OCI-M2 (cell line): Measurements from ENCODE around the gene MAGOH.
"Not testable (repeated sequence)": the region's sequence is repeated elsewhere in the genome, so short reads cannot be mapped to it uniquely, and the experiment has no call there.

Experiments used
- DNase-seq: peaks from one replicate; lab custom pipeline; 2025; ENCODE audit not compliant: unreplicated experiment; lab: John Stamatoyannopoulos, UW

The MAGOH gene

DNA sequence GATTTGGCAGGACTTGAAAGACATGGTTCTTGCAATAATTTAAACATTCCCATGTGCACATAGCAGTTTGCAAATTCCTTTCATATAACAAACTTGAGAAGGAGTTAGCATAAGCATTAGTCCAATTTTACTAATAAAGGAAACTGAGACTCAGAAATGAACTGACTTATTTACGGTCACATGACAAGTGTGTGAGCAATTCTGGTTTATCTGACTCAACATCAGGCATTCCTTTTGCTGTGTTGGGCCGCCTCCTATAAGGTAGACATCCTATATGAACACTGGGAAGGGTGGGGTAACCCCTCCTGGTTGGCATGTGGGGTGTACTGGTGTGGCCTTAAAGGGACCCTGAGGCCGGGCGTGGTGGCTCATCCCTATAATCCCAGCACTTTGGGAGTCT, 50.2 kb downstream of the MAGOH start:
- no peak for DNase-seq

DNA sequence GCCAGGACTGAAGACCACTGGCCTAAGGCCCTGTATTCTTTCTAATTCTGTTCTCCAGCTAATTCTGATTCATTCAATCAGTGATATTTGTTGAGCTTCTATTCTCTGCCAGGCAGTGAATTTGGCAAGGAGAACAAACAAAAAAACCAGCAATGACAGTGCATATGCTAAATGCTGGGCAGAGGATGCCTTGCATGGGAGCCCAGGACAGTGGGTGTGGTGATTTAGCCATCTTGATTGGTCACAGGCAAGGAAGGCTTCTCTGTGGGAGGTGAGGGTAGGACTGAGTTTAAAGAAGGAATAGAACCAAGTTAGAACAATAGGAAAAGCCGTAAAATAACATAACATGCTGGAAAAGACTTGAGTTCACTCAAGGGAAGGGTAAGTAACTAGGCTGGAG, 50.9 kb downstream of the MAGOH start:
- no peak for DNase-seq

DNA sequence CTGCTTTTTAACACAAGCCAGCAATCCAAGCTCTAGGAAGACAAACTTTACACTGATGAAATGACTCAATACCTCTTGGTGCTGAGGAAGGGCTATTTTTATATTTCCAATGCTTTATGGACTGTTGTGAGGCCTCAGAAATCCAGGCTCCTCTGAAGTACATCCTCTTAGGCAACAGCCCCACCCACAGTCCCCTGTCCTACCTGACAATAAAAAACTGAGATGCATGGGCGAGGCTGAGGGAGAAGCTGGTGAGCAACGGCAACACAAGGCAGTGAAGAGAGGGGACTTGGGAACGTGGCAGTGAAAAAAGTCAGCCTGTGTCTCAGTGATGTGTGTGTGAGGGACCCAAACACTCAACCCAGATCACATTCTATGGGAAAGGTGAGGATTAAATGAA, 51.8 kb downstream of the MAGOH start:
- no peak for DNase-seq

GRCh38 chr1:53185955-53186297, 52.4 kb downstream of the MAGOH start:
- DNase-seq: not testable (repeated sequence)

- DNase-seq: no peak
Measured at GRCh38 chr1:53183095-53183990, 55.0 kb downstream of the MAGOH start.

- no peak for DNase-seq
Measured at GRCh38 chr1:53182716-53183094, 55.6 kb downstream of the MAGOH start.

- DNase-seq: no peak
Measured at GRCh38 chr1:53182111-53182593, 56.2 kb downstream of the MAGOH start.

- no peak for DNase-seq
Measured at GRCh38 chr1:53180951-53181350, 57.4 kb downstream of the MAGOH start.

DNA sequence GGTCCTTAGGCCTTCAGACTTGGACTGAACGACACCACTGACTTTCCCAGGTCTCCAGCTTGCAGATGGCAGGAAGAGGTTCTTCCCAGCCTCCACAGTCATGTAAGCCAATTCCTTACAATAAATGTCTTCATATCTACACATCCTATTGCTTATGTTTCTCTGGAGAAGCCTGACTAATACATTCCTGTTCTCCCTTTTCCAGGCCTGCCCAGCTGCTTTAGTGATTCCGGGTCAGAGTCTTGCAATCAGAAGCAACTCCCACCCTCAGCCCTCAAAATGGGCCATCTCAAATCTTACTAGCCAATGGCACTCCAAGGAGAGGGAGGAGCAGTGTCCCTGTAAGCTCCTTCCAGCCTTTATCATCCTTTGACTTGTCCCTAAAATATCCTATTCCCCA, 58.1 kb downstream of the MAGOH start:
- DNase-seq: no peak
